Measurements from ENCODE around the gene SURF6. TPM values are rescaled to one million over a fixed set of nuclear protein-coding genes. Genes with fewer than 3 reads are reported as not detected.

Gene SURF6
- 22.8 to 25.6 TPM (median 24.9 TPM) in 3 replicates for total RNA-seq

DNA sequence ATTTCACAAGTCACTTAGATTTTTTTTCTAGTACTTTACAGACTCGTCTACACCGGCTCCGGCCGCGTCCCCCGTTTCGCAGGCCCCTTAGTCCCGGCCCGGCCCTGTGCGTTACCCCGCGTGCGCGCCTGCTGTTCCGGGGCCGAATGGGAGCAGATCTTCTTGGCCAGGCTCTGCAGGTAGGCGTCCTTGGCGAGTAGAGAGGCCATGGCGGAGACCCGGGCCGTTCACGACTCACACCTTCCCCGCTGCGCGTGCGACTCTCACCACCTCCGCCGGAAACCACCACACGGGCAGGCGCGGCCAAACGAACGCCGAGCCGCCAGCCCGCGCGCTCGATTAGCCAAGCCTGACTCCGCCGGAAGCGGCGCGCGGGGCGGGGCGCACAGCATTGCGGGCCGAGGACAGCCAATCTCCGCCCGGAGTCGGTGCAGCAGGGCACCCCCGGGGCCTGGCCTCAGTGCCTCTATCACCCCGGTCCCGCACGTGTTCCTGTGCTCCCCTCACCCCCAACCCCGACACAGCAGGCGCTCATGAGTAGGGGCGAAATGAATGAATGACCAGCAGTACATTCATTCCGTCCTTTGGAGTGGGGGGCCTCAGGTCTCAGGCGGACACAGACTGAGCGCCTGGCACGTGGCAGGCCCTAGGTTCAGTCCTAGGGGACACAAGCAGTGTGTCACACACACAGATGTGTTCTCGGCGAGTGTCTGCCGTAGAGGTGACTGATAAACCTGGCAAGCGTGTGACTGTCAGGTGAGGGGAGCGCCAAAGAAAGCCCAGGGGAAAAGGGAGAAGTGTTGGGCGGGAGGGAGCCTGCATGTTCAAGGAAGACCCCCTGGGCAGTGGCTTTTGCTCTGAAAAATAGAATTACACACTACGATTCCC is at the start of gene SURF6:
TSS of gene SURF6 (minus strand) at position 265 of the 888 bp plus-strand sequence. CDS start at position 209, 56 bp downstream.
- H3K27me3 Mint-ChIP-seq (ENCODE audit: low read depth) = no peaks in the 10 kb centered on the region
- TF ChIP-seq, protein P1, sequence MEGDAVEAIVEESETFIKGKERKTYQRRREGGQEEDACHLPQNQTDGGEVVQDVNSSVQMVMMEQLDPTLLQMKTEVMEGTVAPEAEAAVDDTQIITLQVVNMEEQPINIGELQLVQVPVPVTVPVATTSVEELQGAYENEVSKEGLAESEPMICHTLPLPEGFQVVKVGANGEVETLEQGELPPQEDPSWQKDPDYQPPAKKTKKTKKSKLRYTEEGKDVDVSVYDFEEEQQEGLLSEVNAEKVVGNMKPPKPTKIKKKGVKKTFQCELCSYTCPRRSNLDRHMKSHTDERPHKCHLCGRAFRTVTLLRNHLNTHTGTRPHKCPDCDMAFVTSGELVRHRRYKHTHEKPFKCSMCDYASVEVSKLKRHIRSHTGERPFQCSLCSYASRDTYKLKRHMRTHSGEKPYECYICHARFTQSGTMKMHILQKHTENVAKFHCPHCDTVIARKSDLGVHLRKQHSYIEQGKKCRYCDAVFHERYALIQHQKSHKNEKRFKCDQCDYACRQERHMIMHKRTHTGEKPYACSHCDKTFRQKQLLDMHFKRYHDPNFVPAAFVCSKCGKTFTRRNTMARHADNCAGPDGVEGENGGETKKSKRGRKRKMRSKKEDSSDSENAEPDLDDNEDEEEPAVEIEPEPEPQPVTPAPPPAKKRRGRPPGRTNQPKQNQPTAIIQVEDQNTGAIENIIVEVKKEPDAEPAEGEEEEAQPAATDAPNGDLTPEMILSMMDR (IDR thresholded peaks at IDR 0.05; ENCODE audit: unreplicated experiment) = no peak
- peaks cover 6% of the 10 kb centered on the region for H3K4me1 Mint-ChIP-seq
- DNase-seq (ENCODE audit: low spot score in 2 of 2, unreplicated experiment in 2 of 2) = peak; percentile 75 to 87
- H3K36me3 Mint-ChIP-seq = peaks cover 17% of the 10 kb centered on the region
- H3K9me3 Mint-ChIP-seq = no peaks in the 10 kb centered on the region
- peak within 1 kb of the TSS; percentile 92 for H3K4me3 Mint-ChIP-seq
- peak within 1 kb of the TSS; percentile 93 for H3K27ac Mint-ChIP-seq

DNA sequence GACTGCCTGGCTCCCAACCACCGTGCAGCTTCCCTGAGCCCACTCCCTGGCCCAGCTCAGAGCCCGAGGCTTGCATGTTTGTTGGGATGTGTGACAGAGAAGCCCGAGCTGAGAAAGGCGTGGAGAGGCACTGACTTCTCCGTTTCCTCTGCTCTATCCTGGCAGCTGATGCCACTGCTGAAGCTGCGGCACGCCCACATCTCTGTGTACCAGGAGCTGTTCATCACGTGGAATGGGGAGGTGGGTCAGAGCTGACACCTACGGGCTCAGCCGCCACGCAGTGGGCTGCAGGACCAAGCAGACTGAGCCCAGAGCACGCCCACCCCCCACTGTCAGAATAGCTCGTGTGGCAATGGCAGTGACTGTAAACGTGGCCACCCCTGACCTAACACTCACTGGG is 49.5 kb upstream of the SURF6 start:
- H3K27ac Mint-ChIP-seq = no peak overlapping the region
- no peak for DNase-seq (ENCODE audit: low spot score in 2 of 2, unreplicated experiment in 2 of 2)
- TF ChIP-seq, protein P1 (IDR thresholded peaks at IDR 0.05; ENCODE audit: unreplicated experiment) = no peak
- H3K4me3 Mint-ChIP-seq = no peak overlapping the region
- peaks cover 3% of the 10 kb centered on the region for H3K27me3 Mint-ChIP-seq (ENCODE audit: low read depth)
- H3K4me1 Mint-ChIP-seq = no peaks in the 10 kb centered on the region
- no peaks in the 10 kb centered on the region for H3K9me3 Mint-ChIP-seq
- no peaks in the 10 kb centered on the region for H3K36me3 Mint-ChIP-seq

GRCh38 chr9:133384736-133385321 is 48.8 kb upstream of the SURF6 start:
- no peak for DNase-seq (ENCODE audit: low spot score in 2 of 2, unreplicated experiment in 2 of 2)
- no peaks in the 10 kb centered on the region for H3K9me3 Mint-ChIP-seq
- H3K27me3 Mint-ChIP-seq (ENCODE audit: low read depth) = peaks cover 2% of the 10 kb centered on the region
- TF ChIP-seq, protein P1 (IDR thresholded peaks at IDR 0.05; ENCODE audit: unreplicated experiment) = no peak
- no peaks in the 10 kb centered on the region for H3K4me1 Mint-ChIP-seq
- no peak overlapping the region for H3K27ac Mint-ChIP-seq
- H3K36me3 Mint-ChIP-seq = no peaks in the 10 kb centered on the region
- no peak overlapping the region for H3K4me3 Mint-ChIP-seq

- Mint-ChIP-seq H3K4me3 (no peak overlapping the region), H3K36me3 (no peaks in the 10 kb centered on the region), H3K4me1 (no peaks in the 10 kb centered on the region), H3K9me3 (no peaks in the 10 kb centered on the region), H3K27ac (no peak overlapping the region), H3K27me3 (ENCODE audit: low read depth) (no peaks in the 10 kb centered on the region)
- DNase-seq (ENCODE audit: low spot score in 2 of 2, unreplicated experiment in 2 of 2) = no peak
- TF ChIP-seq, protein P1 (IDR thresholded peaks at IDR 0.05; ENCODE audit: unreplicated experiment) = no peak
Measured at GRCh38 chr9:133383438-133383837, 47.5 kb upstream of the SURF6 start.

DNA sequence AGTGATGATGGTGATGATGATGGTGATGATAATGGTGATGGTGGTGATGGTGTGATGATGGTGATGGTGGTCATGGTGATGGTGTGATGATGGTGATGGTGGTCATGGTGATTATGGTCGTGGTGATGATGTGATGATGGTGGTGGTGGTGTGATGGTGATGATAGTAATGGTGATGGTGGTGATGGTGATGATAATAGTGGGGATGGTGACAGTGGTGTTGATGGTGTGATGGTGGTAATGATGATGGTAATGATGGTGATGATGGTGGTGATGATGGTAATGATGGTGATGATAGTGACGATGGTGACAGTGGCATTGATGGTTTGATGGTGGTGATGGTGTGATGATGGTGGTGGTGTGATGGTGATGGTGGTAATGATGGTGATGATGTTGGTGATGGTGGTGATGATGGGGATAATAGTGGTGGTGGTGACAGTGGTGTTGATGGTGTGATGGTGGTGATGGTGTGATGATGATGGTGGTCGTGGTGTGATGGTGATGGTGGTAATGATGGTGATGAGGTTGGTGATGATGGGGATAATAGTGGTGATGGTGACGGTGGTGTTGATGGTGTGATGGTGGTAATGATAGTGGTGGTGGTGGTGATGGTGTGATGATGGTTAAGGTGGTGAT is 46.6 kb upstream of the SURF6 start:
- H3K36me3 Mint-ChIP-seq = no peaks in the 10 kb centered on the region
- H3K27ac Mint-ChIP-seq = no peak overlapping the region
- no peaks in the 10 kb centered on the region for H3K27me3 Mint-ChIP-seq (ENCODE audit: low read depth)
- no peaks in the 10 kb centered on the region for H3K4me1 Mint-ChIP-seq
- no peak for DNase-seq (ENCODE audit: low spot score in 2 of 2, unreplicated experiment in 2 of 2)
- H3K9me3 Mint-ChIP-seq = no peaks in the 10 kb centered on the region
- H3K4me3 Mint-ChIP-seq = no peak overlapping the region
- TF ChIP-seq, protein P1 (IDR thresholded peaks at IDR 0.05; ENCODE audit: unreplicated experiment) = no peak
